Adrenal gland (tissue), 5 donors: Measurements from ENCODE around the gene RASSF5.

Experiments used
- CTCF ChIP-seq, 6 experiments: fragments of 450-650 bp in 4 of 6; fragments of 200-600 bp in 2 of 6; sonication (generic) in 1 of 6; IDR thresholded peaks; 1 replicate in 5 of 6; 2 replicates in 1 of 6; pipeline versions ENCODE4 v1.5.1 to v1.8.0; 2016 to 2021; ENCODE audit warnings: antibody characterized with exemption in 6 of 6, mild to moderate bottlenecking in 2 of 6, moderate library complexity in 1 of 6
- POLR2A ChIP-seq, 2 donors: fragments of 450-650 bp; IDR thresholded peaks; one replicate each; pipeline ENCODE4 v1.6.1; 2017; ENCODE audit warnings: antibody characterized with exemption in 2 of 2, mild to moderate bottlenecking in 2 of 2, moderate library complexity in 1 of 2
- donor health status: DM: no; HTN: no; CAD: no.

- TF ChIP-seq CTCF (IDR thresholded peaks at IDR 0.05) (no peak), POLR2A (IDR thresholded peaks at IDR 0.05) (no peak)
These were observed 27.1 kb upstream of the RASSF5 start for GRCh38 chr1:206480211-206480610.
